HL-60 (cell line): ENCODE measurements around the gene SORBS2.

Source experiments
- DNase-seq, 2 experiments: peaks; one replicate each; pipeline ENCODE4 v3.0.0-alpha.2; 2010 to 2020; ENCODE audit warnings: low read depth in 1 of 2, low spot score in 1 of 2
- H3K27ac ChIP-seq: fragments of 250-450 bp; sonication (Bioruptor Pico); replicated peaks from 2 replicates; pipeline ENCODE4 v1.5.1; 2020; ENCODE audit warnings: mild to moderate bottlenecking, moderate library complexity
- H3K27me3 ChIP-seq: fragments of 250-450 bp; sonication (Bioruptor Pico); 2 replicates; pipeline ENCODE4 v1.5.1; 2021; ENCODE audit warnings: mild to moderate bottlenecking, moderate library complexity; ENCODE audit not compliant: insufficient read depth, poor library complexity, severe bottlenecking
- H3K4me3 ChIP-seq: replicated peaks from 2 replicates; pipeline ENCODE4 v1.5.1; 2011; ENCODE audit warnings: mild to moderate bottlenecking, control low read depth, low read length; ENCODE audit not compliant: insufficient read depth
- GABPA ChIP-seq: IDR thresholded peaks from 2 replicates; pipeline ENCODE4 v1.6.1; 2012; ENCODE audit warnings: low read depth
- POLR2AphosphoS5 ChIP-seq: IDR thresholded peaks from 2 replicates; pipeline ENCODE4 v1.6.1; 2012; ENCODE audit warnings: low read depth
- SPI1 ChIP-seq: IDR thresholded peaks from 2 replicates; pipeline ENCODE4 v1.6.1; 2012; ENCODE audit warnings: low read depth, mild to moderate bottlenecking, borderline replicate concordance
- TF ChIP-seq, protein P1 (sequence below): IDR thresholded peaks from one replicate; pipeline ENCODE4 v1.5.1; 2011; ENCODE audit warnings: low read length, control low read depth, inconsistent platforms; ENCODE audit not compliant: insufficient read depth
- TF ChIP-seq, protein P2 (sequence below): IDR thresholded peaks from 2 replicates; pipeline ENCODE4 v1.6.1; 2012; ENCODE audit warnings: low read depth; ENCODE audit not compliant: insufficient replicate concordance

Gene SORBS2

DNA sequence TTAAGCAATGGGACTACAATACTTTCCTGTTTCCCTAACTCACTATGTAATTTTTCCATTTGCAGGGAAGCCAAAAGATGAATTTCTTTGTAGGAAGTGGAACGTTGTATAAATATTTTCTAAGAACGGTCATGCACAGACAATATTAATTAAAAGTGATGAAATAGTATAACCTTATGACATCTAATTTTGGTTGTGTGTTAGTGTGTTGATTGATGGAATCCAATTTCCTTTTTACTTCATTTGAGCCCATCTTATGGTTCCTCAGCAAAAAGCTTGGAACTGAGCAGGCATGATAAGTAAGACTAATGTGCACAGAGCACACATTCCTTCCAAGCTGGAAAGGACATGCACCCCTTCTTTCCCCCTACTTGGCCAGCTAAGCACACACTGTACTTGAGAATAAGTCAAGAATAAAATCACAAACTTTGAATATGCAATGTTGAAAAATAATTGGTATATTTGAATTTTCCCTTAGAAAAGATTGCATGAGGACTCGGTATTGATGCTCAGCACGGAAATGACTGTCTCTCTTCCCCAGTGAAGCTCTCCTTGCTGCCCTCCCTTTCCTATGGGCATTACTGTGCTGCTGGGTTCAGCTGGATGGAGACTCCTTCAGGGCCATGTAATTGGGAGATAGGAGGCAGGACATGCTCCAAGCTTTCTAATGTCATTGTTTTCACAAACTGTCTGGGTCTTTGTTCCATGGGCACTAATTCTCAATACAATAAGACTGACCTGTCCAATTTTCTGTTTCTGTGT lies 257.4 kb downstream of the SORBS2 start:
- TF ChIP-seq GABPA (no peak), SPI1 (no peak), POLR2AphosphoS5 (no peak)
- TF ChIP-seq, protein P1, sequence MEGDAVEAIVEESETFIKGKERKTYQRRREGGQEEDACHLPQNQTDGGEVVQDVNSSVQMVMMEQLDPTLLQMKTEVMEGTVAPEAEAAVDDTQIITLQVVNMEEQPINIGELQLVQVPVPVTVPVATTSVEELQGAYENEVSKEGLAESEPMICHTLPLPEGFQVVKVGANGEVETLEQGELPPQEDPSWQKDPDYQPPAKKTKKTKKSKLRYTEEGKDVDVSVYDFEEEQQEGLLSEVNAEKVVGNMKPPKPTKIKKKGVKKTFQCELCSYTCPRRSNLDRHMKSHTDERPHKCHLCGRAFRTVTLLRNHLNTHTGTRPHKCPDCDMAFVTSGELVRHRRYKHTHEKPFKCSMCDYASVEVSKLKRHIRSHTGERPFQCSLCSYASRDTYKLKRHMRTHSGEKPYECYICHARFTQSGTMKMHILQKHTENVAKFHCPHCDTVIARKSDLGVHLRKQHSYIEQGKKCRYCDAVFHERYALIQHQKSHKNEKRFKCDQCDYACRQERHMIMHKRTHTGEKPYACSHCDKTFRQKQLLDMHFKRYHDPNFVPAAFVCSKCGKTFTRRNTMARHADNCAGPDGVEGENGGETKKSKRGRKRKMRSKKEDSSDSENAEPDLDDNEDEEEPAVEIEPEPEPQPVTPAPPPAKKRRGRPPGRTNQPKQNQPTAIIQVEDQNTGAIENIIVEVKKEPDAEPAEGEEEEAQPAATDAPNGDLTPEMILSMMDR = no peak
- TF ChIP-seq, protein P2, sequence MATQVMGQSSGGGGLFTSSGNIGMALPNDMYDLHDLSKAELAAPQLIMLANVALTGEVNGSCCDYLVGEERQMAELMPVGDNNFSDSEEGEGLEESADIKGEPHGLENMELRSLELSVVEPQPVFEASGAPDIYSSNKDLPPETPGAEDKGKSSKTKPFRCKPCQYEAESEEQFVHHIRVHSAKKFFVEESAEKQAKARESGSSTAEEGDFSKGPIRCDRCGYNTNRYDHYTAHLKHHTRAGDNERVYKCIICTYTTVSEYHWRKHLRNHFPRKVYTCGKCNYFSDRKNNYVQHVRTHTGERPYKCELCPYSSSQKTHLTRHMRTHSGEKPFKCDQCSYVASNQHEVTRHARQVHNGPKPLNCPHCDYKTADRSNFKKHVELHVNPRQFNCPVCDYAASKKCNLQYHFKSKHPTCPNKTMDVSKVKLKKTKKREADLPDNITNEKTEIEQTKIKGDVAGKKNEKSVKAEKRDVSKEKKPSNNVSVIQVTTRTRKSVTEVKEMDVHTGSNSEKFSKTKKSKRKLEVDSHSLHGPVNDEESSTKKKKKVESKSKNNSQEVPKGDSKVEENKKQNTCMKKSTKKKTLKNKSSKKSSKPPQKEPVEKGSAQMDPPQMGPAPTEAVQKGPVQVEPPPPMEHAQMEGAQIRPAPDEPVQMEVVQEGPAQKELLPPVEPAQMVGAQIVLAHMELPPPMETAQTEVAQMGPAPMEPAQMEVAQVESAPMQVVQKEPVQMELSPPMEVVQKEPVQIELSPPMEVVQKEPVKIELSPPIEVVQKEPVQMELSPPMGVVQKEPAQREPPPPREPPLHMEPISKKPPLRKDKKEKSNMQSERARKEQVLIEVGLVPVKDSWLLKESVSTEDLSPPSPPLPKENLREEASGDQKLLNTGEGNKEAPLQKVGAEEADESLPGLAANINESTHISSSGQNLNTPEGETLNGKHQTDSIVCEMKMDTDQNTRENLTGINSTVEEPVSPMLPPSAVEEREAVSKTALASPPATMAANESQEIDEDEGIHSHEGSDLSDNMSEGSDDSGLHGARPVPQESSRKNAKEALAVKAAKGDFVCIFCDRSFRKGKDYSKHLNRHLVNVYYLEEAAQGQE = no peak
- H3K27me3 ChIP-seq = peaks cover 3% of the 10 kb centered on the region
- H3K27ac ChIP-seq = no peak overlapping the region
- no peak overlapping the region for H3K4me3 ChIP-seq
- DNase-seq = no peak

DNA sequence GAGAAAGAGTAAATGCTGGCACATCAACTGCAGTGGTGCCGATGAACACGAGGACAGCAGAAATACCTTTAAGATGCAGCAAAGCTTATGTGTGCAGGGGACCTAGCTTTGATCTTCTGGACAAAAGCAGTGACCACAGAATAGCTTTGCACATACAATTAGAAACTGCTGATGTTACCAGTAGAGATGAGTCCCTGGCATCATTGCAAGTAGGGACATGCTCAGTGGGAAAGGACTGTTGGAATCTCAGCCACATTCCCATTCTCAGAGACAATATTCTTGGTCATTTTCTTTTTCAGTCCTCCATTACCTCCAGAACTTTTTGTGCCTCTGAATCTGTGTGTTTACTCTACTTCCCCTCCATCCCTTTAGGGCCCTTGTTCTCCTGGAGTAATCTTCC lies 259.7 kb downstream of the SORBS2 start:
- Histone ChIP-seq H3K27me3 (peaks cover 3% of the 10 kb centered on the region), H3K27ac (no peak overlapping the region), H3K4me3 (no peak overlapping the region)
- TF ChIP-seq, protein P1 = no peak
- TF ChIP-seq SPI1 (no peak), GABPA (no peak), POLR2AphosphoS5 (no peak)
- TF ChIP-seq, protein P2 = no peak
- no peak for DNase-seq

DNA sequence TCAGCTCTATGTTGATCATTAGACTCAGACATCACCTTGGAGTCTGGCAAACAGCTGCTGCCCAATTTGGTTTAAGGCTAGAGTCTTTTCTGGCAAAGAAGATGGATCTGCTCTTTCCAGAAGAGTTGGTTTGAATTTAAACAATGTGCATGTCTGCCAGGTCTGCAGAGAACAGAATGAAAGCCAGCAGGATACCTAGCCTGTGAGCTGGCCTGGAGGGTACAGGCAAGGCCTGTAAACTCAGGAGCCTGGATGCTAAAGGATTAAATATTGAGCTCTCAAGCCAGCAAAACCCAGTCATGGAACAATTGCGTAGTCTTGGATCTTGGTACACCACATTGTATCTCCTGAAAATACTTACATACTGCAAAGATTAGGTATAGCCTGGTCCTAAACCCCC lies 261.1 kb downstream of the SORBS2 start:
- Histone ChIP-seq H3K27me3 (peaks cover 3% of the 10 kb centered on the region), H3K27ac (no peak overlapping the region), H3K4me3 (no peak overlapping the region)
- no peak for TF ChIP-seq SPI1
- DNase-seq = no peak

DNA sequence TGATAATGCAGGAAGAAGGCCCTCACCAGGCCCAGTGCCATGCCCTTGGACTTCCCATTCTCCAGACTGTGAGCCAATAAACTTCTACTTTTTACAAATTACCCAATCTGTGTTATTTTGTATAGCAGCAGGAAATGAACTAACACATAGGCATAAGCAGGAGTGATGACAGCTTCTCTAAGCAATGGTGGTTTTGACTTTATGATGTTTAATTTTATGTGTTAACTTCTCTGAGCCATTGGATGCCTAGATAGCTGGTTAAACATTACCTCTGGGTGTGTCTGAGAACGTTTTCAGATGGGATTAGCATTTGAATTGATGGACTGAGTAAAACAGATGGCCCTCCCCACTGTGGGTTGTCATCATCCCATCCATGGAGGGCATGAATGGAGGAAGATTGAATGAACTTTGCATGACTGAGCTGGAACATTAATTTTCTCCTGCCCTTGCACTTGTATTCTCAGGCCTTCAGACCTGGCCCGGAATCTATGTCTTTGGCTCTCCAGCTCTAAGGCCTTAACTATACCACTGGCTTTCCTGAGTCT lies 262.8 kb downstream of the SORBS2 start:
- TF ChIP-seq, protein P2 = no peak
- TF ChIP-seq GABPA (no peak), POLR2AphosphoS5 (no peak), SPI1 (no peak)
- TF ChIP-seq, protein P1 = no peak
- no peak overlapping the region for H3K27ac ChIP-seq
- DNase-seq = no peak
- H3K27me3 ChIP-seq = peaks cover 3% of the 10 kb centered on the region
- H3K4me3 ChIP-seq = no peak overlapping the region
